ENCODE measurements around the gene PSRC1. TPM values are rescaled to one million over a fixed set of nuclear protein-coding genes. Genes with fewer than 3 reads are reported as not detected.

The PSRC1 gene
- total and polyA plus RNA-seq, 2 of the 8 experiments (the other 6 are each of a cell fraction or from before 2014, with no cell fraction given) = 56.1 to 67.3 TPM

DNA sequence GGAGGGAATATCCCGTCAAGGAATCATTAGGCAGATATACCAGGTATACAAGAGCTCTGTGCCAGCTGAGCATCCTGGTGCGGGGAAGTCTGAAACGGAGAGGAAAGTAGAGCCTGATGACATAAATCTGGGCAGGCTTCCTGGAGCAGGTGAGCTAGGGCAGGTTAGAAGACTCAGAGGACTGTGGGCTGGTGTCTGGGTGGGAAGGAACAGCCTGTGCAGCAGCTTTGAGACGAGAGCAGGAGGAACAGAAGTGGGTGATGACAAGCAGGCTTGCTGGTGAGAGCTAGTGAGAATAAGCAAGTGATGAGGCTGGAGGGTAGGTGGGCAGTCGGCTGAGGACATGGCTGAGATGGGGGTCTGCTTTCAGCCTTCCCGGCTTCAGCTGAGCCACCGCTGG lies 26.9 kb downstream of the PSRC1 start (continued):
- TF ChIP-seq CHD7 (IDR thresholded peaks at IDR 0.05; ENCODE audit: insufficient replicate concordance, low read length) = no peak
- TF ChIP-seq ASH2L (IDR thresholded peaks at IDR 0.05; ENCODE audit: low read length) = no peak
- no peak for TF ChIP-seq SP4 (IDR thresholded peaks at IDR 0.05; ENCODE audit: low read length)
